ENCODE results near the gene FZD7.
A peak's percentile ranks its signal among the peaks of the same experiment; 100 is the strongest.

FZD7 gene

GRCh38 chr2:202014759-202015211 lies 18.9 kb upstream of the FZD7 start:
- DNase-seq, result no peak

- DNase-seq, result no peak
Observed at GRCh38 chr2:202015471-202015870, 18.2 kb upstream of the FZD7 start.

- DNase-seq, result no peak
Observed at GRCh38 chr2:202016579-202017227, 17.0 kb upstream of the FZD7 start.

- DNase-seq, result no peak
Observed at GRCh38 chr2:202017940-202018339, 15.7 kb upstream of the FZD7 start.

- no peak for DNase-seq
Observed at GRCh38 chr2:202018950-202019349, 14.7 kb upstream of the FZD7 start.

GRCh38 chr2:202019689-202020450 lies 13.8 kb upstream of the FZD7 start:
- no peak for DNase-seq

- no peak for DNase-seq
Observed at GRCh38 chr2:202022755-202023154, 10.9 kb upstream of the FZD7 start.

GRCh38 chr2:202023198-202023903 lies 10.3 kb upstream of the FZD7 start:
- DNase-seq, result no peak

- no peak for DNase-seq
Observed at GRCh38 chr2:202023904-202024266, 9.8 kb upstream of the FZD7 start.

GRCh38 chr2:202024871-202025270 lies 8.8 kb upstream of the FZD7 start:
- no peak for DNase-seq

GRCh38 chr2:202025816-202026215 lies 7.8 kb upstream of the FZD7 start:
- no peak for DNase-seq

- DNase-seq, result no peak
Observed at GRCh38 chr2:202026507-202026906, 7.1 kb upstream of the FZD7 start.

- no peak for DNase-seq
Observed at GRCh38 chr2:202030691-202031090, 3.0 kb upstream of the FZD7 start.

GRCh38 chr2:202031246-202031951 lies 2.3 kb upstream of the FZD7 start:
- DNase-seq, result no peak

GRCh38 chr2:202032846-202033316 lies 774 bp upstream of the FZD7 start:
- peak; percentile 41 for DNase-seq

GRCh38 chr2:202034249-202035088 lies 814 bp downstream of the FZD7 start:
- DNase-seq, result peak; percentile 27

- peak; percentile 4 for DNase-seq
Observed at GRCh38 chr2:202035089-202035940, 1.7 kb downstream of the FZD7 start.

- DNase-seq, result no peak
Observed at GRCh38 chr2:202035941-202036372, 2.3 kb downstream of the FZD7 start.

- DNase-seq, result no peak
Observed at GRCh38 chr2:202036601-202037037, 3.0 kb downstream of the FZD7 start.

- no peak for DNase-seq
Observed at GRCh38 chr2:202037086-202037485, 3.4 kb downstream of the FZD7 start.

Data from T1000 (cell line).